Lower leg skin (tissue), 4 donors: ENCODE results near the gene EVL. TPM values are rescaled to one million over a fixed set of nuclear protein-coding genes. Genes with fewer than 3 reads are reported as not detected.

ENCODE experiments used
- DNase-seq, 2 donors: peaks; one replicate each; pipeline ENCODE4 v3.0.0-alpha.2; 2019; ENCODE audit warnings: low spot score in 2 of 2
- H3K4me3 ChIP-seq: fragments of 200-600 bp; sonication (generic); 2 replicates; pipeline ENCODE4 v1.5.1; 2017; ENCODE audit warnings: mild to moderate bottlenecking, low read depth; ENCODE audit not compliant: poor library complexity, severe bottlenecking
- POLR2A ChIP-seq, 2 donors: fragments of 450-650 bp; IDR thresholded peaks; one replicate each; pipeline ENCODE4 v1.6.1; 2016 to 2017; ENCODE audit warnings: antibody characterized with exemption in 2 of 2, mild to moderate bottlenecking in 1 of 2, moderate library complexity in 1 of 2
- WGBS, 2 donors: methylation state at CpG; one replicate each; pipeline ENCODE4 v1.1.5; 2018; 5-methylcytosine and 5-hydroxymethylcytosine counted together
- intact Hi-C: fragments of 100-400 bp; cut with DNase I; formaldehyde crosslinking; loops from one replicate; pipeline ENCODE4 v1.15.0; 2023; ENCODE audit warnings: low total_unique reads
- total RNA-seq, 4 donors: library from RNA; depleted of rRNA; stranded (reverse); fragments of >200 nt; gene quantifications; one replicate each; pipeline ENCODE4 v1.1.0, GENCODE V29; 2016
- TF ChIP-seq, protein P1 (sequence below), 3 donors: fragments of 450-650 bp; IDR thresholded peaks; one replicate each; pipeline ENCODE4 v1.5.1; 2016; ENCODE audit warnings: antibody characterized with exemption in 3 of 3, mild to moderate bottlenecking in 3 of 3, moderate library complexity in 2 of 3

EVL gene
- total RNA-seq, 4 donors from 2014 or later: 26.4 to 51.4 (median 40.9) TPM

DNA sequence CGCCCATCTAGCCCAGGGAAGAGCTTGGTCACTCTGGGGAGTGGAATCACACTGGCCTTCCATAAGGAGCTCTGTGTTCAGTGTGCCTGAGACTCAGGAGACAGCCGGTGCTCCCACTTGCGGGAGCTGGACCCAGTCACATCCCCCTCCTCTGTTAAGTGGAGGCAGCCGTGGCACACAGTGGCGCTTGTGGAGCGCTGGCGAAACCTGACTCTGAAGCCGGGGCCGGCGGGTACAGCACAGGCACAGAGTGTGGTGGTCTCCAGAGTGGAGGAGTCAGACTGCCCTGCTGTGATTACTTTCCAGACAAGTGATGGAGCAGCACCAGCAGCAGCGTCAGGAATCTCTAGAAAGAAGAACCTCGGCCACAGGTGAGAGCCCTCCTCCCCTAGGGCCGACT lies 61.2 kb downstream of the EVL start:
- WGBS, 2 donors: 91% methylated on average over 11 to 13 of the region's 13 CpGs
- intact Hi-C loops: no loop called here
- no peak for DNase-seq
- TF ChIP-seq, protein P1, sequence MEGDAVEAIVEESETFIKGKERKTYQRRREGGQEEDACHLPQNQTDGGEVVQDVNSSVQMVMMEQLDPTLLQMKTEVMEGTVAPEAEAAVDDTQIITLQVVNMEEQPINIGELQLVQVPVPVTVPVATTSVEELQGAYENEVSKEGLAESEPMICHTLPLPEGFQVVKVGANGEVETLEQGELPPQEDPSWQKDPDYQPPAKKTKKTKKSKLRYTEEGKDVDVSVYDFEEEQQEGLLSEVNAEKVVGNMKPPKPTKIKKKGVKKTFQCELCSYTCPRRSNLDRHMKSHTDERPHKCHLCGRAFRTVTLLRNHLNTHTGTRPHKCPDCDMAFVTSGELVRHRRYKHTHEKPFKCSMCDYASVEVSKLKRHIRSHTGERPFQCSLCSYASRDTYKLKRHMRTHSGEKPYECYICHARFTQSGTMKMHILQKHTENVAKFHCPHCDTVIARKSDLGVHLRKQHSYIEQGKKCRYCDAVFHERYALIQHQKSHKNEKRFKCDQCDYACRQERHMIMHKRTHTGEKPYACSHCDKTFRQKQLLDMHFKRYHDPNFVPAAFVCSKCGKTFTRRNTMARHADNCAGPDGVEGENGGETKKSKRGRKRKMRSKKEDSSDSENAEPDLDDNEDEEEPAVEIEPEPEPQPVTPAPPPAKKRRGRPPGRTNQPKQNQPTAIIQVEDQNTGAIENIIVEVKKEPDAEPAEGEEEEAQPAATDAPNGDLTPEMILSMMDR (IDR thresholded peaks at IDR 0.05): no peak
- TF ChIP-seq POLR2A (IDR thresholded peaks at IDR 0.05): no peak
- H3K4me3 ChIP-seq: no peak overlapping the region

DNA sequence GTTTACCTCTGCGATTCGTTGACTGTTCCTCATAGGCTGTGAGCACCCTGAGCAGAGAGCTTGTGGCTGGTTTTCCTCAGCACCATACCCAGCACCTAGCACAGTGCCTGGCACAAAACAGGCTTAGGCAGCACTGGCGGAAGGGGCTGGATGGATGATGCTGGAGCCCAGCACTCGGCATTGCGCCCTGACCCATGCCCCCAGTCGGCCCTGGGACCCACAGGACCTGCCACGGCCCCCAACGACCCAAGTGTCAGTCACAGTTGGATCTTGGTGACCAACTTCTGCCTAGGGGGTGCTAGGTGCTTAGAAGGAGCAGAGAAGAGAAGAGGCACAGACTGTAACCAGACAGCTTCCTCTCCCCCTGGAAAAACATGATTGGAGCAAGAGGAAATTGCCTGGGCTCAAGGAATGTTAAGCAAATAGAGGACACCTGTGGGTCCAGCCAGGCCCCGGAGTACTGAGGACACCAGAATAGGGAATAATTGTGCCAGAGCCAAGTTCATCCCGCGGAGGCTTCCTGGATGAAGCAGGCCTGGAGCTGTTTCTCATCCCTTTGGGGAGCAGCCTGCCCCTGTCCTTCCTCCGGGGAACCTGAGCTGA lies 62.7 kb downstream of the EVL start:
- no peak for TF ChIP-seq POLR2A (IDR thresholded peaks at IDR 0.05)
- TF ChIP-seq, protein P1 (IDR thresholded peaks at IDR 0.05): no peak
- DNase-seq: no peak
- WGBS, 2 donors: 92 to 94% methylated on average over 12 of the region's 12 CpGs
- H3K4me3 ChIP-seq: no peak overlapping the region
- intact Hi-C loops: no loop called here

DNA sequence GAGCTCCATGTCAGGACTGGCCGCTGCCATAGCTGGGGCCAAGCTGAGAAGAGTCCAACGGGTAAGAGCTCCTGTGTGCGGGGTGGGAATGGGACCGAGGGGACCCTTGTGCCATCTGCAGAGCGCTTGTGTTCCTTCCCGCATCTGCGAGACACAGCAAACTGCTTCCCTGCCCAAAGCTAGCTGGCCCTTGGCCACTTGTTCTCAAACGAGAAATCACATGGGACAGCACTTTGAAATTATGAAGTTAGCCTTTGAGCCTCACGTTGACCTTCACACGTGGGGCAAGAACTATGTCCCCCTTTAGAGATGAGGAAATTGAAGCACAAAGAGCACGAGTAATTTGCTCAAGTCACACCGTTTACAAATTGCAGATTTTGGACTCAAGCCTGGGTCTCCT lies 63.5 kb downstream of the EVL start:
- no peak for DNase-seq
- WGBS, 2 donors: 71 to 77% methylated on average over 12 of the region's 12 CpGs
- H3K4me3 ChIP-seq: no peak overlapping the region
- TF ChIP-seq, protein P1 (IDR thresholded peaks at IDR 0.05): no peak
- no peak for TF ChIP-seq POLR2A (IDR thresholded peaks at IDR 0.05)
- intact Hi-C loops: no loop called here

DNA sequence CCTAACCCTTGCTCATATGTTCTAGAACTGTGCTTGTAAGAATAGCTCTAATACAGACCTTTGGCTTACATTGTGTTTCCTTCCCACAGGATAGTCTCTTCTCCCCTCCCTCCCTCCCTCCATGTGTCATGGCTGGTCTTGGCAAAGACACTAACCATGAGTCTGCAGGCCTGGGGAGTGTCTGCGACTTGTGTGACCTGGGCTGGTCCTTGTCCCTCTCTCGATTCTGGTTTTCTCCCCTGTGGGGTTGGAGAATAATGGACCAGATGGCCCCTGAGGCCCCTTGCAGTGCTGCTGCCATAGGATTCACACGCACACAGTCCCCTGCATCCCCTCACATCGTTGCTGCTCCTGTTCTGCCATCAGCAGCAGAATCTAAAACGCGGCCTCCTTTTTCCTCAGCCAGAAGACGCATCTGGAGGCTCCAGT lies 64.0 kb downstream of the EVL start:
- intact Hi-C loops: no loop called here
- no peak for DNase-seq
- no peak for TF ChIP-seq POLR2A (IDR thresholded peaks at IDR 0.05)
- TF ChIP-seq, protein P1 (IDR thresholded peaks at IDR 0.05): no peak
- no peak overlapping the region for H3K4me3 ChIP-seq
- WGBS, 2 donors: 56 to 76% methylated on average over 7 of the region's 7 CpGs

DNA sequence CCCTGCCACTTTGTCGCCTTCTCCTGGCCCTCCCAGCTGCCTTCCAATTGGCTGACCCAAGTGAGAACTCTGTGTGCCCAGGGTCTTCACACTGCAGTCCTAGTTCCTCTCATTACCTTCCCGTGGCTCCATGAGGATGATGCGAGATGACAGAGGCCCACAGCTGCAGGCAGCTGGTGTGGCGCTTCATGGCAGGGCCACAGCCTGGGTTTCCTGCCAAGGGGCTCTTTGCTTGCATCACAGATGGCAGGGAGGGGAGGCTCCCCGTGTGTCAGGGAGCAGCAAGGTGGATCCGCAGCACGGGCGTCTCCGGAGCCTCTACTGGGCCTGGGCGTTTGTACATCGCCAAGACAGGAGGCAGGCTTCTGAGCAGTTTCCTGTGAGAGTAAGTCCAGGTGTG lies 65.3 kb downstream of the EVL start:
- no peak for TF ChIP-seq POLR2A (IDR thresholded peaks at IDR 0.05)
- TF ChIP-seq, protein P1 (IDR thresholded peaks at IDR 0.05): no peak
- no peak for DNase-seq
- intact Hi-C loops: no loop called here
- WGBS, 2 donors: 73 to 83% methylated on average over 11 of the region's 11 CpGs
- no peak overlapping the region for H3K4me3 ChIP-seq

DNA sequence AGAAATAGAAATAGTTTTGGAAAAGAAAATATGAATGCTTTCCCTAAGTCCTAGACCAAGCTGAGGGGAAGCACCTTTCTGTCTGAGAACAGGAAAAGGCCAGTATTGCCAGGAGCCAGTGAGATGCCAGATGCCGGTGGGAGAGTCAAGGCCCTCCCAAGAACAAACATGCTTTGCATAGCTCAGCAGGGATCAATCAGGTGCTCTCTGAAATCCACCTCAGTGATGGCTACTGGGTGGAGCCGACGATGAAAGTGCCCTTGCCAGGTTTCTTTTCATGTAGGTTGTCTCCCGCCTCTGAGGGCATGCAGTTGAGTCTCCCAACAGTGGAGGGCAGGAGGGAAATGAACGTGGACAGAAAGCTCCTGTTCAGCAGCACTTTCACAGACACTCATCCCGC lies 66.0 kb downstream of the EVL start:
- no peak for DNase-seq
- TF ChIP-seq, protein P1 (IDR thresholded peaks at IDR 0.05): no peak
- TF ChIP-seq POLR2A (IDR thresholded peaks at IDR 0.05): no peak
- intact Hi-C loops: no loop called here
- H3K4me3 ChIP-seq: no peak overlapping the region
- WGBS, 2 donors: 61 to 64% methylated on average over 6 of the region's 6 CpGs
